Measurements from ENCODE around the gene C20orf144.

The C20orf144 gene

DNA sequence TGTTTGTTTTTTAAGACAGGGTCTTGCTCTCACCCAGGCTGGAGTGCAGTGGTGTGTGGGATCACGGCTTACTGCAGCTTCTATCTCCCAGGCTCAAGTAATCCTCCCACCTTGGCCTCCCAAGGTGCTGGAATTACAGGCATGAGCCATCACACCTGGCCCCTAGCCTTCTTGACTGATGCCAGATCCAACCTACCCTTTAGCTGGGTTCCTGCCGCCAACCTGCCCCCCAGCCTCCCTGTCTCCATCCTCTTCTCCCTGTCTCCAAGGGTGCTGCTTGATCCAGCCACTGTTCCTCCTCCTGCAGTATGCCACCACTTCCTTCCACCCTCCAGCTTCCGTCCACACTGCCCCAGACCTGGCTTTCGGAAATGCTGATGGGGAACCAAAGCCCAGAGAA lies 3.2 kb upstream of the C20orf144 start:
- no peak overlapping the region for H3K4me3 ChIP-seq (ENCODE audit: low read depth, low read length)
- no peak for DNase-seq (ENCODE audit: low read depth)
- TF ChIP-seq, protein P1, sequence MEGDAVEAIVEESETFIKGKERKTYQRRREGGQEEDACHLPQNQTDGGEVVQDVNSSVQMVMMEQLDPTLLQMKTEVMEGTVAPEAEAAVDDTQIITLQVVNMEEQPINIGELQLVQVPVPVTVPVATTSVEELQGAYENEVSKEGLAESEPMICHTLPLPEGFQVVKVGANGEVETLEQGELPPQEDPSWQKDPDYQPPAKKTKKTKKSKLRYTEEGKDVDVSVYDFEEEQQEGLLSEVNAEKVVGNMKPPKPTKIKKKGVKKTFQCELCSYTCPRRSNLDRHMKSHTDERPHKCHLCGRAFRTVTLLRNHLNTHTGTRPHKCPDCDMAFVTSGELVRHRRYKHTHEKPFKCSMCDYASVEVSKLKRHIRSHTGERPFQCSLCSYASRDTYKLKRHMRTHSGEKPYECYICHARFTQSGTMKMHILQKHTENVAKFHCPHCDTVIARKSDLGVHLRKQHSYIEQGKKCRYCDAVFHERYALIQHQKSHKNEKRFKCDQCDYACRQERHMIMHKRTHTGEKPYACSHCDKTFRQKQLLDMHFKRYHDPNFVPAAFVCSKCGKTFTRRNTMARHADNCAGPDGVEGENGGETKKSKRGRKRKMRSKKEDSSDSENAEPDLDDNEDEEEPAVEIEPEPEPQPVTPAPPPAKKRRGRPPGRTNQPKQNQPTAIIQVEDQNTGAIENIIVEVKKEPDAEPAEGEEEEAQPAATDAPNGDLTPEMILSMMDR (conservative IDR thresholded peaks at IDR 0.05; ENCODE audit: low read depth, low read length): no peak

DNA sequence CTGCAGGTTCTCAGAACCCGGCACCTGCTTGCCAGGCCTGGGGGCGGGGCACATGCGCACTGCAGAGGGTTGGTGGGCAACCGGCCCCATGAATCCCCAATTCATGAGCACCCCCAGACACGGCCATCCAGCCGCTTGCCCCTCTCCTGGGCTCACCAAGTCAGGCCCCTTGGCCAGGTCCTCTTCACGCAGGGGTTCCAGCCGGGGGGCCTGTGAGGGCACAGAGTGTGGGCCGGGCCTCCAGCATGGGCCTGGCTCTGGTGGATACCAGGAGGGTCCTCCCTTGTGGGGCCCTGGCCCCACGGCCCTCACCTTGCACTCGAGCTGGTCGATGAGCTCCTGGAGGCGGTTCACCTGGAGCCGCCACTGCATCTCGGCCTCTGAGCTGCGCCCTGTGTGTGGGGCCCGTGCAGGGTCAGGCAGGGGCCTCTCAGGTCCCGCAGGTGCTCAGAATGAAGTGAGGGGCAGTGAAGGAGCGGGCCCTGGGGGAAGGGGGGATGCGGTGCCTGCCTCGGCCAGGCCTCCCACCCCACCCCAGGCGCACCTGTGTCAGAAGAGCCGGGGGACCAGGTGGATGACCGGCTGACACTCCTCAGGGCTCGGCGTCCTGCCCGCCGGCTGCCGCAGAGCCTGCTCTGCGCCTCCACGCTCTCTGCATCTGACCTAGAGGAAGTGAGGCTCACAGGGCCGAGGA lies 2.6 kb upstream of the C20orf144 start:
- TF ChIP-seq, protein P1 (conservative IDR thresholded peaks at IDR 0.05; ENCODE audit: low read depth, low read length): no peak
- H3K4me3 ChIP-seq (ENCODE audit: low read depth, low read length): no peak overlapping the region
- DNase-seq (ENCODE audit: low read depth): no peak

DNA sequence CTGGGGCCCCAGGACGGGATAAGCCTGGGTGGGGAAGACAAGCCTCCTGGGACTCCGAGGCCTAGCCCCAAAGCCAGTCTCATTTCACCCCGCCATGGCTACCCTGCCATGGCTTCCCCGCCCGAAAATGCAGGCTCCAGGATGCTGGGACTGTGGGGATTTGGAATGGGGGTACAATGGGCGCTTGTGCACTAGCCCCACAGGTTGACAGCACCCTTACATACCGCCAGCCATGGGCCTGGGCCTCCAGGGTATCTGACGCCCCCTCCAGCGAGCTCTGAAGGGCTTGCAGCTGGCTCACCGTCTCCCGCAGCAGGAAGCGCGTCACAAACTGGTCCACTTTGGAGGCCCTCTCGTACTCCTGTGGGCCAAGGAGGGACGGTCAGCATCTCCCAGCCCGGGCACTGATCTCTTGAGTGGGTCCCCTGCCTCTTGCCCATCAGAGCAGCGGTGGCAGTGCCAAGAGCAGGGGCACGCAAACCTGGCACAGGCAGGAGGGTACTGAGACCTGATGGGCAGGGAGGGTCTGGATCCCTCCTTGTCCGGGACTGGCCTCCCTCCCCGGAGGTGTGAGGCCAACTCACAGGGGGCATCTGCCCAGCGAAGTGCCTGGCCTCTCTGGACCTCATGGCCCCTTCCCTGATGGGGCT lies 2.0 kb upstream of the C20orf144 start:
- no peak for DNase-seq (ENCODE audit: low read depth)
- TF ChIP-seq, protein P1 (conservative IDR thresholded peaks at IDR 0.05; ENCODE audit: low read depth, low read length): no peak
- no peak overlapping the region for H3K4me3 ChIP-seq (ENCODE audit: low read depth, low read length)

DNA sequence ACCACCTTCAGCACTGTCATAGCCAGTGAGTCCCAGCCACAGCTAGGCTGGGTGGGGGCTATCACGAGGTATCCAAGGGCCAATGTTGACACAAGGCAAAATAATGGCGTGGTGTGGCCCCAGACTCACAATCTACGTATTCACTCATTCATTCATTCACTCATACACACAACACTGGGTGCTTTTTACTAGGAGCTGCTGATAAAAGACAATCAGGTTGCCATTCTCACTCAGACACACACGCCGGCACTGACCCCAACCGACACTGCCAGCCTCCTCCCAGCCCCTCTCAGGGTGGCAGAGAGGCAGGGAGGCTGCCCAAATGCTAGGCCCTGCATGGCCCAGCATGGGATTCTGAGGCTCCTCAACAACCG lies 1.5 kb upstream of the C20orf144 start:
- H3K4me3 ChIP-seq (ENCODE audit: low read depth, low read length): no peak overlapping the region
- DNase-seq (ENCODE audit: low read depth): no peak
- TF ChIP-seq, protein P1 (conservative IDR thresholded peaks at IDR 0.05; ENCODE audit: low read depth, low read length): no peak

DNA sequence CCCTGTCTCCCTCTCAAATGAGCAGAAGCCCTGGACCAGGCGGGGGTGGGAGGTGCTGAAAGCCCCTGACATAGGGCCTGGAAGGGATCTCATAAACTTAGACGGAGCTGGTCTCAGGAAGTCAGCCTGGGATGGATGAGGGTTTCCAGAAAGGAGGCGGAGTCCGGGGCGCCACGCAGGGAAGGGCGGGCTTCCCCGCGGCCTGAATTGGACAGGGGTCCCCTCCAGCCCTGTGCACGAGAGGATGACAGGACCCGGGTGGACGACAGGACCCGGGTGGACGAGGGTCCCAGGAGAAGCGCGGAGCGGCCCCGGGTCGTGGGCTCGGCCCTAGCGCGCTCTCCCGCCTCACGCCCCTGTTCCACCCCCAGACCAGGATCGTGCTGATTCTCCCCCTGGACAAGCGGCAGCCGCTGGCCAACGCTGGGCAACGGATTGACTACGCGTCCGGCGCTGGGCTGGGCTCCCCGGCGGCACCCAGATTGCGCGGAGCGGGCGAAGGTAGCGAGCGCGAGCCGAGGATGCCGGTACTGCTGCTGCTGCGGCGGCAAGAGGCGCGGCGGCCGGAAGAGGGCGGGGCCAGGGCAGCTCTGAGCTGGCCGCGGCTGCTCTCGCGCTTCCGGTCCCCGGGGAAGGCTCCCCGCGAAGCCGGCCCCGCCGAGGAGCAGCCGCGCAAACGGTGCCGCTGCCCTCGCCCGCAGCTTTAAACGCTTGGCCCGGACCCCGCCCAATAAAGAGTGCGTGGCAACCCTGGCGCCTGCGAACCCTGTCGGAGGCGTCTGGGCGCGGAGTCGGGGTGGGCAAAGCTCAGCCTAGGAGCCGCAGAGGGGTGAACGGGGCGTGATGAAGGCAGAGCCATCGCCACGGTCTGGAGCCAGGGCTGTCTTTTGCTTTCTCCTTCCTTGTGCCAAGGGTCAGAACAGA lies 1.3 kb downstream of the C20orf144 start:
- DNase-seq (ENCODE audit: low read depth): peak; percentile 69
- TF ChIP-seq, protein P1 (conservative IDR thresholded peaks at IDR 0.05; ENCODE audit: low read depth, low read length): no peak
- H3K4me3 ChIP-seq (ENCODE audit: low read depth, low read length): peak overlapping the region; percentile 79

DNA sequence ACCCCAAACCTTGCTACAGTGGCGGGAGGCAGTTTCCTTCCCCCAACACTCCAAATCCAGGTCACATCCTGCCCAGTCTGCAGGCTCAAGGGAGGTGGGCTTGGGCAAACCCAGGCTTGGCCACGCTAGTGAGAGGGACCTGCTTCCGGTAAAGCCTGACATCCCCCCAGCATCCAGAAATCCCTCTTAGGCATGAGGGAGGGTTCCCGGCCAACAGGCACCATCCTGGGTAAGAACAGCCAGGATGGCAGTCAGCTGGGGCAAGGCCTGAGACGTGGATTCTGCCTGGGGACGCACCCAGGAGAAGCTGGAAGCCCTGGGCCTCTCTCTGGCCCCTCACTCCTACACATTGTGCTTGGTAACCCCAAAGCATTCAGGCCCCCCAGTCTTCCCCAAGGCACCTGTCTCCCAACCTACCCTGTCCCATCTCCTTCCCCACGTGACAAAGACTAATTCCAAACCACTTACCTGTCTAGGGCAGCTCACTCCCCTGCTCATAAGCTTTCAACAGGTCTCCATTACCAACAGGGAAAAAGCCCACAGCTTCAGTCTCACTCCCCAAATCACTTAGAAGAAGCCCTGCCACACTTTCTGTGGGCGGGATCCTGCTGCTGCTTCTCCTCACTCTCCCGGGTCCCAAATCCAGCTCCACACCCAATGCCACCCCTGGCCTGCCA lies 2.1 kb downstream of the C20orf144 start:
- TF ChIP-seq, protein P1 (conservative IDR thresholded peaks at IDR 0.05; ENCODE audit: low read depth, low read length): no peak
- H3K4me3 ChIP-seq (ENCODE audit: low read depth, low read length): peak overlapping the region; percentile 79
- no peak for DNase-seq (ENCODE audit: low read depth)
